Stimulated activated CD8-positive, alpha-beta memory T cell treated with anti-CD3 and anti-CD28 coated beads, Interleukin-4, amount 100 ng/mL, for 48 hours (primary cell): ENCODE data around the gene AK6.
"Not testable (repeated sequence)": the region's sequence is repeated elsewhere in the genome, so short reads cannot be mapped to it uniquely, and the experiment has no call there.

Experiments
- DNase-seq: peaks from one replicate; pipeline ENCODE4 v3.0.0-alpha.2; 2020

AK6 gene

GRCh38 chr5:69334793-69335268 lies 34.5 kb downstream of the AK6 start:
- peak; percentile 83 for DNase-seq

GRCh38 chr5:69333668-69334315 lies 35.5 kb downstream of the AK6 start:
- not testable (repeated sequence) for DNase-seq

- DNase-seq = no peak
These were observed 37.5 kb downstream of the AK6 start for GRCh38 chr5:69331528-69332445.

GRCh38 chr5:69329905-69330489 lies 39.3 kb downstream of the AK6 start:
- no peak for DNase-seq

- DNase-seq = no peak
These were observed 43.0 kb downstream of the AK6 start for GRCh38 chr5:69326365-69326764.

- DNase-seq = no peak
These were observed 51.9 kb downstream of the AK6 start for GRCh38 chr5:69317391-69317790.

GRCh38 chr5:69315972-69316371 lies 53.3 kb downstream of the AK6 start:
- no peak for DNase-seq

GRCh38 chr5:69313428-69313827 lies 55.9 kb downstream of the AK6 start:
- DNase-seq = no peak

GRCh38 chr5:69312459-69313160 lies 56.7 kb downstream of the AK6 start:
- no peak for DNase-seq

GRCh38 chr5:69309380-69309779 lies 59.9 kb downstream of the AK6 start:
- DNase-seq = no peak

GRCh38 chr5:69308046-69308553 lies 61.2 kb downstream of the AK6 start:
- no peak for DNase-seq

- DNase-seq = no peak
These were observed 63.8 kb downstream of the AK6 start for GRCh38 chr5:69305512-69305911.
